Mesodermal cell (in vitro differentiated cells): ENCODE measurements around the gene RBP4.

Experiments
- H3K27ac ChIP-seq: 2 replicates; pipeline ENCODE4 v1.7.0; 2013; ENCODE audit warnings: mild to moderate bottlenecking, low read depth, low read length, moderate library complexity; ENCODE audit not compliant: severe bottlenecking
- H3K36me3 ChIP-seq: 2 replicates; pipeline ENCODE4 v1.7.1; 2013; ENCODE audit warnings: mild to moderate bottlenecking, low read length, moderate library complexity; ENCODE audit not compliant: control insufficient read depth, insufficient read depth
- H3K4me1 ChIP-seq: one replicate; pipeline ENCODE4 v1.7.1; 2013; ENCODE audit warnings: mild to moderate bottlenecking, low read length; ENCODE audit not compliant: insufficient read depth, control insufficient read depth, poor library complexity, severe bottlenecking
- H3K4me3 ChIP-seq: 2 replicates; pipeline ENCODE4 v1.7.0; 2013; ENCODE audit warnings: low read length, control low read depth, mild to moderate bottlenecking; ENCODE audit not compliant: insufficient read depth, poor library complexity, severe bottlenecking; ENCODE audit errors: extremely low read depth
- H3K9me3 ChIP-seq: 2 replicates; pipeline ENCODE4 v1.7.1; 2013; ENCODE audit warnings: mild to moderate bottlenecking, low read length, moderate library complexity; ENCODE audit not compliant: control insufficient read depth
- WGBS, 2 experiments: methylation state at CpG; one replicate each; pipeline ENCODE4 v1.1.5; 2013; ENCODE audit warnings: missing lambda C conversion rate in 2 of 2; ENCODE audit not compliant: insufficient coverage in 2 of 2; 5-methylcytosine and 5-hydroxymethylcytosine counted together

The RBP4 gene

DNA sequence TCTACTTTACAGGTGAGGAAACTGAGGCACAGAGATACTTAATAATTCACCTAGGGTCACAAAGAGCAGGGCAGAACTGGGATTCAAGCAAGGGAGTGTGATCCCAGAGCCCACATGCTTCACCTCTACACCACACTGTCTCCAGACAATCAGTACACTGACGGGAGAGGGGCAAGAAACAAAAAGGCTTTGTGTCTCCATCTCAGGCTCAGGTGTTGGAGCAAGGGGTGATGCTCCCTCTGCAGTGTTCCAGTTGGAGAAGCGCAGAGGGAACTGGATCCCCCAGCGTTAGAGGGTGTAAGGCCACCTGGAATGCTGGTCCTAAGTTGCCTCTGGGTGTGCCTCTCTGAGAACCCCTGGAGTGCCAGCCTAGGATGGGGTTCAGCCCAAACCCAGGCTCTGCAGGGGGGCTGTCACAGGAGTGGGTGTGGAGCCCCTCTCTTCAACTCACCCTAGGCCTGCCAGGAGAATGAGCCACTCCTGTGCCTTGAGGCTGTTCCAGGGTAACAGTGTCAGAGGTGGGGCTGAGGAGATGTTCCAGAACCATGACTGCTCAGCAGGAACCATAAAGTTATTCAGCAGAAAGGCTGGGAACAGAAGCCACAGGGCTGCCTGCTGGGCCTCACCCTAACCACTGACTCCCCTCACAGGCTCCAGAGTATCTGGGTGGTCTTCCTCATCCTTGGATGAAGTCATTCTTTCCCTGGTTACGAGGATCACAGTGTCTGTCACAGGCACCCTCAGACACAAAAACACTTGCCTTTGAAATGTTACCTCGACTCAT, 5.5 kb downstream of the RBP4 start:
- no peaks in the 10 kb centered on the region for H3K36me3 ChIP-seq
- H3K27ac ChIP-seq, result no peak overlapping the region
- no peaks in the 10 kb centered on the region for H3K4me1 ChIP-seq
- no peak overlapping the region for H3K4me3 ChIP-seq
- no peaks in the 10 kb centered on the region for H3K9me3 ChIP-seq
- 88 to 92% methylated on average over 3 to 4 of the region's 5 CpGs for WGBS, 2 experiments

DNA sequence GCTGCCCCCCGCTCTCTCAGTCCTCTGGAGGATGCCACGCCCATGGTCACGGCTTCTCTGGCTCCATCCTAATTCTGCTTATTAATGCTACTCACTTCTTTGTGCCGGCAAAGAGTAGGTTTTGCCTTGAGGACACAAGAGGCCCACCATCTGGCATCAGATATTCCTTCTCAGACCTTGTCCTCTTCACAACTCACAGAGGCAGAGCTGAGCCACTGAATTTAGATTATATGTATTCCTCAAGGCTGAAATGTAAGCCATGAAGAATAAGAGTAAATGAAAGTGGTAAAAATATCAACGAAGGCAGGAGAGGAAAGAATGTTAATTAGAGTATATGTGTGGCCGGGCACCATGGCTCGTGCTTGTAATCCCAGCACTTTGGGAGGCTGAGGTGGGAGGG, 6.5 kb downstream of the RBP4 start:
- Histone ChIP-seq H3K4me1 (no peaks in the 10 kb centered on the region), H3K9me3 (no peaks in the 10 kb centered on the region), H3K36me3 (no peaks in the 10 kb centered on the region), H3K4me3 (no peak overlapping the region), H3K27ac (no peak overlapping the region)
- 95 to 96% methylated on average over 7 of the region's 7 CpGs for WGBS, 2 experiments

DNA sequence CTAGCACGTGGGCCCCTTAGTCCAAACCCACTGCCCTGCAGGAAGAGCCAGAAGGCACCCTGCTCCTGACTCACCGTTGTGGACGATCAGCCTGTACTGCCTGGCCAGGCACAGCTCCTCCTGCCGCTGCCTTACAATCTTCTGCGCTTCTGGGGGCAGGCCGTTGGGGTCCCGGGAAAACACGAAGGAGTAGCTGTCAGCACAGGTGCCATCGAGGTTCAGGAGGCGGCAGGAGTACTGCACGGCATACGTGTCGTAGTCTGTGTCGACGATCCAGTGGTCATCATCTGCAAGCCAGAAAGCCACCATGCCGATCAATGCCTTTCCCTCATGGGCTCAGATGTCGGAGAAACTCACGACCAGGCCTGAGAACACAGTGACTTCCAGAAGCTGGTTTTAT, 7.3 kb downstream of the RBP4 start:
- H3K9me3 ChIP-seq, result no peaks in the 10 kb centered on the region
- H3K4me1 ChIP-seq, result no peaks in the 10 kb centered on the region
- H3K4me3 ChIP-seq, result no peak overlapping the region
- no peaks in the 10 kb centered on the region for H3K36me3 ChIP-seq
- WGBS, 2 experiments, result 94% methylated on average over 18 of the region's 18 CpGs
- no peak overlapping the region for H3K27ac ChIP-seq

DNA sequence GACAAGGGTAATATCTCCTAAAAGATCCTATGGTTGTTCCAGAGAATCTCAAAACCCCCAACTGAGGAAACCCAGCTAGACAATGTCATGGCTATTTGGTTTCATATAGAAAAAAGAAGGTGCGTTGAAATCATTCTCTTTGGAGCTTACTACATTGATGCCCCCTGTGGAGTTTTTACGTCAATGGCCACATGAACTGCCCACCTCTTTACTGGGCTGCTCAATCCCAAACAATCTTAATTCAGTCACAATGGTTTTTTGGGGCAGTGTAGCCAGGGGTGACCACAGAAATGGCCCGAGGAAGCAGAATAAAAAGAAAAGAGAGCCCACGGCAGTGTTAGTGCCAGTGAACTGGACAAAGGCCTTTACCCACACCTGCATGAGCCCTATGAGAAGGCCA, 7.8 kb downstream of the RBP4 start:
- H3K36me3 ChIP-seq, result no peaks in the 10 kb centered on the region
- no peaks in the 10 kb centered on the region for H3K4me1 ChIP-seq
- H3K27ac ChIP-seq, result no peak overlapping the region
- H3K4me3 ChIP-seq, result no peak overlapping the region
- H3K9me3 ChIP-seq, result no peaks in the 10 kb centered on the region
- 100% methylated on average over 2 of the region's 4 CpGs; no CpG with 5 or more reads in 1 of the 2 experiments for WGBS, 2 experiments

DNA sequence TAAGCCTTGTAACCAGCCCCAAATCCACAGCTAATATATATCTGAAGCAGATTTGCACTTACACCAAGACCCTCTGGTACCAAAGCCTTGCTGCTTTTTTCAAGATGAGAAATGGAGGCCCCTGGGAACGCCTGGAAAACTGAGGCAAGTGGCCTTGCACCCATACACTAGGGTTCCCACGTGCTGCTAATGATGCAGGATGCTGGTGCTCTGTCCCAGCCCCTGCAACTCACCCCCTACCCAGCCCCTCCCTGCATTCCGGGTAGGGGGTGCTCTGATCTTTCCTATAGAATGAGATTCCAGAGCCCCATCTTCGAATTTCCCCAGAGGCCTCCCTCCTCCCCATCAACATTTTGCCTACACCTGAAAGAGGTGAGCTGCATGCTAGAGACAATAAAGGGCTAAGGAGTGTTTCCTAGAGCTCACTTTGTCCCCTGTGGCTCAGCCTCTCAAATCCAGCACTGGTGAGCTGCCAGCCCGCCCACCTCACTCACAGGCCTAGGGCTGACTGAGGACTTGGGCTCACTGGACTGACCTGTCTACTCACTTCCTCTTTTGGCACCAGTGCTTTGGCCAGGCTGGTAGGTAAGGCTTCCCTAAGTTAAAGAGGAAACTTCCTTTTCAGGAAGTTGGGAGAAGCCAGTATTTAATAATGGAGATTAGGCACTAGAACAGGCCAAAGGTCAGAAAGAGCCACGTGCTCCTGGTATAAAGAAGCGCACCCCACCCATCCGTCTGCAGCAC, 9.8 kb downstream of the RBP4 start:
- Histone ChIP-seq H3K36me3 (no peaks in the 10 kb centered on the region), H3K9me3 (no peaks in the 10 kb centered on the region), H3K27ac (no peak overlapping the region), H3K4me1 (no peaks in the 10 kb centered on the region), H3K4me3 (no peak overlapping the region)
- WGBS, 2 experiments, result 84 to 93% methylated on average over 3 of the region's 8 CpGs

DNA sequence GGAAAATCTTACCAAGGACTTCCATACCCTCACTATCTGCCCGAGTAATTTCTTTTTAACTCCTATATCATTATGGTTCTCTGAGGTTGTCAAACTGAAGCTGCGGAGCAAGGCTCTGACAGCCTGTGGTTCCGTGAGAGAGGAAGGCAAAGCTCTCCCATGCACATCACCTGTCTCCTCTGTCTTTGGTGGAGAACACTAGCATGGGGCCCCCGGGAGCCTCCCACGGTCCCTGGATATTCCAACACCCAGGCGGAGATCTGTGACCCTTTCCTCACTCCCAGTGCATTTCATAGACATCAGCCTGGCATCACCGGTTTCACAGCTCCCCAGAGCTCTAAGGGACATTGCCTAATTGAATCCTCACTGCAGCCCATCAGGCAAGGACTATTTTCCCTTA, 10.4 kb downstream of the RBP4 start:
- Histone ChIP-seq H3K9me3 (no peaks in the 10 kb centered on the region), H3K4me1 (no peaks in the 10 kb centered on the region), H3K27ac (no peak overlapping the region), H3K36me3 (no peaks in the 10 kb centered on the region), H3K4me3 (no peak overlapping the region)
- WGBS, 2 experiments, result 96 to 97% methylated on average over 5 of the region's 7 CpGs

DNA sequence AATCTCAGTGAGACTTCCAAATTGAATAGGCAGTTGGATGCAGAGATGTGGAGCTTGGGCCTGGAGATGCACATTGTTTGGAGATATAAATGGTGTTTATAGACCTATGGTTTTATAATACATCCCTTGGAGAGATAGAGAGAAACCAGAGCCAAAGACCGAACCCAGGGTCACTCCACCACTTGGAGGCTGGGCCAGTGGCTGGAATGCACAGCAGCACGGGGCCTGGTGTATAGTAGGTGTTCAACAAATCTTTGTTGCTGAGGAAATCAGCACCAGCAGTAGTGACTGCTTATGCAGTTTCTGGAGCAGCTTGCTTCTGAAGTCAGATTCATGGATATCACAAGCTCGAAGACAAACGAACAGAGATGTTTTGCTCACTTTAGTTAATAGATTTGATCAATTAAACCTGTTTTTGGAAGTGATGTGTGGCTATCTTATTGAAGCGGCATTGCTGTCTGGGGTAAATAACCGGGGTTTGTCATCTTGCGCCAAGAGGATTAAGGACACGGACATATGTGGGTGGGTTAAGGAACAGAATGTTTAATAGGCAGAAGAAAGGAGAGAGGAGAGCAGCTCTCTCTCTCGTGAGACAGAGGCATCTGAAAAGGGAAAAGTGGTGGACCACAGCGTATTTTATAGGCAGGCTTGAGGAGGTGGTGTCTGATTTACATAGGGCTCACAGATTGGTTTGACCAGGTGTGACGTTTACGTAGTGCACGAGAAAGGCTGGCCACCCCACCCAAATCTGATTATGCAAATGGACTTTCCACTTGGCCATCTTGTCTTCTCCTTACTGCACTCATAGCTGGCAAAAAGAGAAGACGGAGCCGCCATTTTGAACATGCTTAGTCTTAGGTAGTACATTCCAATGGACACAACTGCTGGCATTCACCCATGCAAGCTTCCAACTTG, 11.1 kb downstream of the RBP4 start:
- H3K4me3 ChIP-seq, result no peak overlapping the region
- H3K27ac ChIP-seq, result no peak overlapping the region
- WGBS, 2 experiments, result 91 to 96% methylated on average over 11 to 15 of the region's 15 CpGs
- no peaks in the 10 kb centered on the region for H3K36me3 ChIP-seq
- H3K9me3 ChIP-seq, result no peaks in the 10 kb centered on the region
- no peaks in the 10 kb centered on the region for H3K4me1 ChIP-seq

DNA sequence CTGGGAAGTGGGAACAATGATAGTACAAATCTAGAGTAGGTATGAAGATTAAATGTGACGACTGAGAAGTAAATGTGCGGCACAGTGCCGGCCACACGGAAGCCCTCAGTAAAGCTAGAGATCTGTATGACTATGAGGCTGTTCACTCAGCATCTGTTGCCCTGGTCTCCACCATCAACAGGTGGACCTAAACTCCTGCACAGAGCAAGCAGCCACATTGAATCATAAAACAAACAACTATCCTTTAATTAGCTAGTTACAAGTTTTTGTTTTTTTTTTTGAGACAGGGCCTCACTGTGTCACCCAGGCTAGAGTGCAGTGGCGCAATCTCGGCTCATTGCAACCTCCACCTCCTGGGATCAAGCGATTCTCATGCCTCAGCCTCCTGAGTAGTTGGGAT, 16.6 kb downstream of the RBP4 start:
- Histone ChIP-seq H3K36me3 (no peaks in the 10 kb centered on the region), H3K9me3 (peaks cover 5% of the 10 kb centered on the region), H3K4me1 (no peaks in the 10 kb centered on the region), H3K4me3 (no peak overlapping the region), H3K27ac (no peak overlapping the region)
- WGBS, 2 experiments, result 95 to 96% methylated on average over 7 of the region's 7 CpGs

DNA sequence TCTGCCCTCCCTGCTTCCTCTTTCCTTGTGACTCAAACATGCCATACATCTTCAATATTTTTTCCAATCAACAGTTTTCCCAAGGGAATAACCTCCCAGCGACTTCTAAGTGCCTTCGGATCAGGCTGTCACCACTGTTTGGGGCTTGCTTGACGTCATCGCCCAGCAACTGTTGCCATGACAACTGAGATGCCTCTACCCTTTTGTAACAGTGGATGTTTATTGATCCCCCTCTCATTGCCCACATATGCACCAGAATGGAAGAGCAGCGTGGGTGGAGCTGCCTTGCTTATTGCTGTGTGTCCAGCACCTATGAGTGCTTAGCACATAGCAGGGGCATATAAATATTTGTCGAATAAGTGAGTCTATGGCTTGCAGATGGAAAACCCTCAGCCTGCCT, 20.2 kb downstream of the RBP4 start:
- Histone ChIP-seq H3K4me3 (no peak overlapping the region), H3K36me3 (no peaks in the 10 kb centered on the region), H3K4me1 (no peaks in the 10 kb centered on the region), H3K27ac (peak overlapping the region; percentile 33), H3K9me3 (peaks cover 5% of the 10 kb centered on the region)
- 55% methylated on average over 6 of the region's 6 CpGs for WGBS, 2 experiments

DNA sequence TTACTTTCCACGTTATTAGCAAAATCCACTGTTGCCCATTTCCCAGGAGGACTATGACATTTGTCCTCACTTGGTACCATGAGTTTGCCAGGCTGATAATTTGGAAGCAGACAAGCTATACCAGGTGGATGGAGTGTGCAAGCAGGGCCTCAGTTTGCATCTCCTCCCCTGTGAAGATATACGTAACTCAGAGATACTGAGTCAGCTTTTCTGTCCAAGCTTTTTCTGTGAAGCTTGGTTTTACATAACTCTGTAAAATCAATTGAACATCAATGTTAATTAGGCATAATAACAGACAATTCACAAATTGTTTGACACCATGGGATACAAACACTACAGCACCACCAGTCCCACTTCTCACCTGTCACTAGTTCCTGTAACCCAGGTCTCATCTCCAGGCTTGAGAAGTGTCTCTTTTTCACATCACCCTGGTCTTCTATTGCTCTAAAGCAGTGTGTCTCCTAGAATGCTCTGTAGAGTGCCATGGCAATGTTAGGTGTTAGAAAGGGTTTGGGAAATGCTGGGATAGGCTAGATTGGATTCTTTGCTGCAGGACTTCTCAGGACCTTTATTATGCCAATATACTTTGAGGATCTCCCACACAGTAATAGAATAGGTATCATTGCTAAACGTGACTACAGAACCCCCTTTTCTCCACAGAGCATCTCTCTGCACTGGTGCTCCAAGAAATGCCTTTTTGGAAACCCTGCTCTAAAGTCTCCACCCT, 20.9 kb downstream of the RBP4 start:
- Histone ChIP-seq H3K4me1 (no peaks in the 10 kb centered on the region), H3K4me3 (no peak overlapping the region), H3K36me3 (no peaks in the 10 kb centered on the region), H3K9me3 (peaks cover 5% of the 10 kb centered on the region), H3K27ac (no peak overlapping the region)
- 60 to 100% methylated on average over 1 of the region's 3 CpGs for WGBS, 2 experiments
